Neuronal stem cell (in vitro differentiated cells): ENCODE measurements around the gene CAPNS1.
"Not testable (repeated sequence)": the region's sequence is repeated elsewhere in the genome, so short reads cannot be mapped to it uniquely, and the experiment has no call there.

ENCODE experiments used
- DNase-seq: peaks from one replicate; pipeline ENCODE4 v3.0.0-alpha.2; 2013; ENCODE audit warnings: low spot score
- H2AFZ ChIP-seq: one replicate; pipeline ENCODE4 v1.6.1; 2013; ENCODE audit warnings: mild to moderate bottlenecking, low read length, inconsistent platforms
- H2AK5ac ChIP-seq: 2 replicates; pipeline ENCODE4 v1.6.1; 2013; ENCODE audit warnings: low read depth, mild to moderate bottlenecking, inconsistent platforms, low read length, moderate library complexity, mixed read lengths
- H2BK120ac ChIP-seq: 2 replicates; pipeline ENCODE4 v1.6.1; 2013; ENCODE audit warnings: low read depth, mild to moderate bottlenecking, inconsistent platforms, low read length, moderate library complexity, mixed read lengths
- H2BK12ac ChIP-seq: one replicate; pipeline ENCODE4 v1.6.1; 2013; ENCODE audit warnings: low read length, inconsistent platforms
- H2BK15ac ChIP-seq: 2 replicates; pipeline ENCODE4 v1.6.1; 2013; ENCODE audit warnings: mild to moderate bottlenecking, low read length, inconsistent platforms, mixed read lengths
- H2BK5ac ChIP-seq: one replicate; pipeline ENCODE4 v1.6.1; 2013; ENCODE audit warnings: inconsistent platforms, mild to moderate bottlenecking, low read length, moderate library complexity
- H3K14ac ChIP-seq: one replicate; pipeline ENCODE4 v1.6.1; 2013; ENCODE audit warnings: low read length, inconsistent platforms
- H3K18ac ChIP-seq: 2 replicates; pipeline ENCODE4 v1.6.1; 2013; ENCODE audit warnings: low read length, inconsistent platforms
- H3K23ac ChIP-seq: 2 replicates; pipeline ENCODE4 v1.6.1; 2013; ENCODE audit warnings: low read depth, mild to moderate bottlenecking, mixed read lengths, low read length, inconsistent platforms; ENCODE audit not compliant: poor library complexity
- H3K27ac ChIP-seq: replicated peaks from 3 replicates; pipeline ENCODE4 v1.5.1; 2013; ENCODE audit warnings: low read length, inconsistent platforms
- H3K27me3 ChIP-seq, 3 experiments: 2 replicates each; pipeline ENCODE4 v1.6.1; 2013; ENCODE audit warnings: low read length in 3 of 3, mild to moderate bottlenecking in 2 of 3, inconsistent platforms in 1 of 3, low read depth in 1 of 3, mixed read lengths in 1 of 3, moderate library complexity in 1 of 3; ENCODE audit not compliant: control insufficient read depth in 3 of 3, insufficient read depth in 3 of 3
- H3K36me3 ChIP-seq, 2 donors: replicated peaks in 1 of 2; 2 replicates each; pipeline ENCODE4 v1.6.1; 2013; ENCODE audit warnings: low read length in 2 of 2; ENCODE audit not compliant: control insufficient read depth in 2 of 2, insufficient read depth in 2 of 2
- H3K4ac ChIP-seq: 2 replicates; pipeline ENCODE4 v1.6.1; 2013; ENCODE audit warnings: inconsistent platforms, mild to moderate bottlenecking, low read length, moderate library complexity
- H3K4me1 ChIP-seq, 2 donors: 1 replicate in 1 of 2; 2 replicates in 1 of 2; pipeline ENCODE4 v1.6.1; 2013; ENCODE audit warnings: low read length in 2 of 2, low read depth in 1 of 2; ENCODE audit not compliant: control insufficient read depth in 2 of 2, insufficient read depth in 1 of 2
- H3K4me2 ChIP-seq: one replicate; pipeline ENCODE4 v1.6.1; 2013; ENCODE audit warnings: mild to moderate bottlenecking, low read length, inconsistent platforms; ENCODE audit not compliant: insufficient read depth, poor library complexity, severe bottlenecking
- H3K4me3 ChIP-seq, 2 donors: 2 replicates each; pipeline ENCODE4 v1.5.1; 2013; ENCODE audit warnings: low read length in 2 of 2, mild to moderate bottlenecking in 2 of 2, inconsistent platforms in 1 of 2, moderate library complexity in 1 of 2
- H3K79me1 ChIP-seq: one replicate; pipeline ENCODE4 v1.6.1; 2013; ENCODE audit warnings: low read depth, mild to moderate bottlenecking, inconsistent platforms, low read length, moderate library complexity
- H3K9ac ChIP-seq: one replicate; pipeline ENCODE4 v1.6.1; 2013; ENCODE audit warnings: mild to moderate bottlenecking, low read depth, low read length, inconsistent platforms; ENCODE audit not compliant: poor library complexity
- H3K9me3 ChIP-seq, 2 donors: replicated peaks in 1 of 2; 2 replicates each; pipeline versions ENCODE3 to v1.6.1; 2013; ENCODE audit warnings: low read length in 2 of 2, mild to moderate bottlenecking in 2 of 2, inconsistent platforms in 1 of 2, low read depth in 1 of 2, mixed read lengths in 1 of 2, moderate library complexity in 1 of 2; ENCODE audit not compliant: control insufficient read depth in 2 of 2, insufficient read depth in 1 of 2
- H4K8ac ChIP-seq: one replicate; pipeline ENCODE4 v1.6.1; 2013; ENCODE audit warnings: low read depth, mild to moderate bottlenecking, inconsistent platforms, low read length, moderate library complexity
- H4K91ac ChIP-seq: one replicate; pipeline ENCODE4 v1.6.1; 2013; ENCODE audit warnings: low read length, low read depth, mild to moderate bottlenecking, inconsistent platforms; ENCODE audit not compliant: poor library complexity
- WGBS, 2 donors: extraction: QIAGEN DNeasy Blood & Tissue Kit; methylation state at CpG; one replicate each; pipeline ENCODE4 v1.1.7; 2013; ENCODE audit warnings: missing lambda C conversion rate in 2 of 2, mixed read lengths in 1 of 2; ENCODE audit not compliant: insufficient read length in 2 of 2, insufficient replicate concordance in 1 of 2; ENCODE audit errors: extremely low coverage in 2 of 2; 5-methylcytosine and 5-hydroxymethylcytosine counted together

Gene CAPNS1

GRCh38 chr19:36173846-36174245 is 34.0 kb downstream of the CAPNS1 start:
- not testable (repeated sequence) for H2BK5ac ChIP-seq, H3K4ac ChIP-seq, H2AK5ac ChIP-seq, H3K27me3 ChIP-seq, H3K14ac ChIP-seq, H3K79me1 ChIP-seq, H2BK120ac ChIP-seq, H3K23ac ChIP-seq, DNase-seq, H3K27ac ChIP-seq, H3K9ac ChIP-seq, H4K8ac ChIP-seq, H3K4me1 ChIP-seq, H2AFZ ChIP-seq, H2BK15ac ChIP-seq, H3K4me2 ChIP-seq, H3K18ac ChIP-seq, H3K36me3 ChIP-seq, H4K91ac ChIP-seq, H2BK12ac ChIP-seq, H3K4me3 ChIP-seq, H3K9me3 ChIP-seq
- WGBS, 2 donors: no CpG with 5 or more reads among the region's 8 CpGs

GRCh38 chr19:36179077-36179476 is 39.2 kb downstream of the CAPNS1 start:
- H3K27ac ChIP-seq, H2BK12ac ChIP-seq, DNase-seq, H3K4me2 ChIP-seq, H2AK5ac ChIP-seq, H3K27me3 ChIP-seq, H2AFZ ChIP-seq, H2BK120ac ChIP-seq, H3K9ac ChIP-seq, H3K23ac ChIP-seq, H3K18ac ChIP-seq, H4K91ac ChIP-seq, H3K4me1 ChIP-seq, H3K14ac ChIP-seq, H3K4ac ChIP-seq, H4K8ac ChIP-seq, H2BK15ac ChIP-seq, H3K79me1 ChIP-seq, H2BK5ac ChIP-seq, H3K4me3 ChIP-seq: not testable (repeated sequence)
- no CpG with 5 or more reads among the region's 2 CpGs for WGBS, 2 donors
- Histone ChIP-seq H3K36me3 (peaks cover 1 to 15% of the 10 kb centered on the region in 2 donors), H3K9me3 (peaks cover 2 to 13% of the 10 kb centered on the region in 2 donors)

- Histone ChIP-seq H3K36me3 (peaks cover 1 to 15% of the 10 kb centered on the region in 2 donors), H2BK5ac (no peak overlapping the region), H4K91ac (no peak overlapping the region), H3K9me3 (peaks cover 2 to 13% of the 10 kb centered on the region in 2 donors), H3K79me1 (no peaks in the 10 kb centered on the region), H4K8ac (no peak overlapping the region), H3K9ac (no peak overlapping the region), H3K27ac (no peak overlapping the region), H3K4me1 (no peaks in the 10 kb centered on the region), H3K4me2 (no peak overlapping the region), H3K23ac (no peak overlapping the region), H3K27me3 (no peaks in the 10 kb centered on the region), H3K14ac (no peak overlapping the region), H2BK15ac (no peak overlapping the region), H3K18ac (no peak overlapping the region), H3K4ac (no peak overlapping the region), H3K4me3 (no peak overlapping the region), H2AK5ac (no peak overlapping the region), H2BK120ac (no peak overlapping the region), H2BK12ac (no peak overlapping the region), H2AFZ (no peak overlapping the region)
- no CpG with 5 or more reads among the region's 17 CpGs for WGBS, 2 donors
- no peak for DNase-seq
Observed at GRCh38 chr19:36182612-36183244, 42.9 kb downstream of the CAPNS1 start.

- no peak overlapping the region for H3K27ac ChIP-seq
- no peak overlapping the region for H2BK12ac ChIP-seq
- H3K4me3 ChIP-seq: no peak overlapping the region
- no peak overlapping the region for H3K23ac ChIP-seq
- peaks cover 2 to 13% of the 10 kb centered on the region in 2 donors for H3K9me3 ChIP-seq
- H3K14ac ChIP-seq: no peak overlapping the region
- H3K36me3 ChIP-seq: peaks cover 1 to 15% of the 10 kb centered on the region in 2 donors
- no peak overlapping the region for H2AK5ac ChIP-seq
- no peak overlapping the region for H3K9ac ChIP-seq
- H3K79me1 ChIP-seq: no peaks in the 10 kb centered on the region
- no peak overlapping the region for H2BK15ac ChIP-seq
- no peak overlapping the region for H4K91ac ChIP-seq
- no peak for DNase-seq
- no peaks in the 10 kb centered on the region for H3K4me1 ChIP-seq
- H3K4me2 ChIP-seq: no peak overlapping the region
- H4K8ac ChIP-seq: no peak overlapping the region
- no peaks in the 10 kb centered on the region for H3K27me3 ChIP-seq
- no CpG with 5 or more reads among the region's 10 CpGs for WGBS, 2 donors
- H3K18ac ChIP-seq: no peak overlapping the region
- H2AFZ ChIP-seq: no peak overlapping the region
- no peak overlapping the region for H3K4ac ChIP-seq
- no peak overlapping the region for H2BK5ac ChIP-seq
- no peak overlapping the region for H2BK120ac ChIP-seq
Observed at GRCh38 chr19:36183245-36183628, 43.4 kb downstream of the CAPNS1 start.
